OCI-LY1 (cell line): Measurements from ENCODE around the gene DTNBP1.

ENCODE experiments used
- H2AFZ ChIP-seq: fragments of 200-600 bp; sonication (generic), shearing (Covaris generic); 2 replicates; pipeline ENCODE4 v1.6.0; 2014; ENCODE audit warnings: antibody characterized with exemption, mild to moderate bottlenecking, low read length
- H3F3A ChIP-seq: fragments of 200-600 bp; sonication (generic), shearing (Covaris generic); 2 replicates; pipeline ENCODE4 v1.6.0; 2014; ENCODE audit warnings: mild to moderate bottlenecking, antibody characterized with exemption, low read length, moderate library complexity; ENCODE audit not compliant: insufficient read depth
- H3K27ac ChIP-seq: fragments of 200-600 bp; sonication (generic); 2 replicates; pipeline ENCODE4 v1.5.1; 2014; ENCODE audit warnings: low read length, mixed run types, mild to moderate bottlenecking, low read depth; ENCODE audit not compliant: poor library complexity, severe bottlenecking
- H3K27me3 ChIP-seq: fragments of 200-600 bp; sonication (generic); 2 replicates; pipeline ENCODE4 v1.6.0; 2014; ENCODE audit warnings: antibody characterized with exemption, mild to moderate bottlenecking, low read length, moderate library complexity; ENCODE audit not compliant: insufficient read depth
- H3K36me3 ChIP-seq: fragments of 200-600 bp; sonication (generic); 2 replicates; pipeline ENCODE4 v1.6.1; 2014; ENCODE audit warnings: mild to moderate bottlenecking, antibody characterized with exemption, low read length, moderate library complexity, mixed read lengths; ENCODE audit not compliant: insufficient read depth
- H3K4me1 ChIP-seq: fragments of 200-600 bp; sonication (generic); 2 replicates; pipeline ENCODE4 v1.5.1; 2014; ENCODE audit warnings: mild to moderate bottlenecking, low read length, moderate library complexity; ENCODE audit not compliant: insufficient read depth, severe bottlenecking
- H3K4me2 ChIP-seq: fragments of 200-600 bp; sonication (generic), shearing (Covaris generic); 2 replicates; pipeline ENCODE4 v1.6.1; 2014; ENCODE audit warnings: low read length
- H3K4me3 ChIP-seq: fragments of 200-600 bp; sonication (generic); 2 replicates; pipeline ENCODE4 v1.5.1; 2014; ENCODE audit warnings: low read length, low read depth, mild to moderate bottlenecking, mixed read lengths; ENCODE audit not compliant: poor library complexity, severe bottlenecking
- H3K79me2 ChIP-seq: fragments of 200-600 bp; shearing (Covaris generic); 2 replicates; pipeline ENCODE4 v1.6.1; 2016; ENCODE audit warnings: mixed run types, low read length, mixed read lengths; ENCODE audit not compliant: insufficient read depth
- H3K9ac ChIP-seq: fragments of 200-600 bp; sonication (generic), shearing (Covaris generic); 2 replicates; pipeline ENCODE4 v1.6.1; 2014; ENCODE audit warnings: mild to moderate bottlenecking, low read length, mixed read lengths
- H3K9me2 ChIP-seq: fragments of 200-600 bp; sonication (generic), shearing (Covaris generic); 2 replicates; pipeline ENCODE4 v1.6.1; 2014; ENCODE audit warnings: low read depth, mild to moderate bottlenecking, low read length, mixed read lengths
- H3K9me3 ChIP-seq: fragments of 200-600 bp; shearing (Covaris generic); 2 replicates; pipeline ENCODE4 v1.6.1; 2014; ENCODE audit warnings: low read length, mixed read lengths
- H4K20me1 ChIP-seq: fragments of 200-600 bp; sonication (generic), shearing (Covaris generic); 2 replicates; pipeline ENCODE4 v1.6.0; 2016; ENCODE audit warnings: mild to moderate bottlenecking, low read length; ENCODE audit not compliant: insufficient read depth
- EZH2 ChIP-seq: fragments of 200-600 bp; sonication (generic), shearing (Covaris generic); IDR thresholded peaks from 2 replicates; pipeline ENCODE4 v1.8.0; 2017; ENCODE audit warnings: borderline replicate concordance, mixed run types, mild to moderate bottlenecking, antibody characterized with exemption, low read length, moderate library complexity, mixed read lengths
- TF ChIP-seq, protein P1 (sequence below): fragments of 200-600 bp; sonication (generic), shearing (Covaris generic); IDR thresholded peaks from 2 replicates; pipeline ENCODE4 v1.5.1; 2017; ENCODE audit warnings: mild to moderate bottlenecking, antibody characterized with exemption, low read length, moderate library complexity, mixed read lengths

The DTNBP1 gene

DNA sequence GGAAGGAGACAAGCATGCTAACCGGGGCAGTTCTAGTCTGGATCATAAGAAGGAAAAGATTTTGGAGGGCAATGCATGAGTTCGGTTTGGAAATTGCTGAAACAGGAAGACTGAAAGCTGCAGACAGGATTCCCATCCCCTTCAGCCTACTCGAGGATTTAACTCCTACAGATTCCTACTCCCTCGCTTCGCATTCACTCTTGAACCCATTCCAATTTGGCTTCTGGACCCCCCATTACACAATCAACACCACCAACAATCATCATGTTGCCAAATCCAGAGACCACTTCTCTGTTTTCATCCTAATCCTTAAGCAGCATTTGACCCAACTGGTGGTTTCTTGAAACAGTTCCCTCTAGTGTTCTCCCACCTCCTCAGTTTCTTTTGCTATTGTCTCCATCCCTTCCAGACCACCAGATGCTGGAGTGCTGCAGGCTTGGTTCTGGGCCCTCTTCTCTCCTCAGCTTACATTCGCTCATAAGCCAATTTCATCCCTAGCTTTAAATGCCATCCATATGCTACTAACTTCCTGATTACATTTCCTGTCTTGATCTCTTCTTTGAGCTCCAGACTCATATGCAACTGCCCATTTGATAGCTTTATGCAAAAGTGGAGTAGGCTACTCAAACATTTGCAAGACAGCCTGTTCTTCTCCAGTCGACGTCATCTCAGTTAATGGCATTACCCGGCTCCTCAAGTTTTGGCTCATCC lies 66.5 kb downstream of the DTNBP1 start:
- H3F3A ChIP-seq: no peaks in the 10 kb centered on the region
- peaks cover 14% of the 10 kb centered on the region; the same call in 1 of the 2 replicates for H3K36me3 ChIP-seq
- H3K4me2 ChIP-seq: no peak overlapping the region
- no peaks in the 10 kb centered on the region for H4K20me1 ChIP-seq
- no peaks in the 10 kb centered on the region for H3K4me1 ChIP-seq
- H3K27ac ChIP-seq: no peak overlapping the region
- no peak overlapping the region for H3K4me3 ChIP-seq
- H2AFZ ChIP-seq: no peak overlapping the region
- no peaks in the 10 kb centered on the region for H3K9me2 ChIP-seq
- no peak overlapping the region for H3K9ac ChIP-seq
- no peaks in the 10 kb centered on the region for H3K27me3 ChIP-seq
- no peaks in the 10 kb centered on the region for H3K79me2 ChIP-seq
- TF ChIP-seq, protein P1, sequence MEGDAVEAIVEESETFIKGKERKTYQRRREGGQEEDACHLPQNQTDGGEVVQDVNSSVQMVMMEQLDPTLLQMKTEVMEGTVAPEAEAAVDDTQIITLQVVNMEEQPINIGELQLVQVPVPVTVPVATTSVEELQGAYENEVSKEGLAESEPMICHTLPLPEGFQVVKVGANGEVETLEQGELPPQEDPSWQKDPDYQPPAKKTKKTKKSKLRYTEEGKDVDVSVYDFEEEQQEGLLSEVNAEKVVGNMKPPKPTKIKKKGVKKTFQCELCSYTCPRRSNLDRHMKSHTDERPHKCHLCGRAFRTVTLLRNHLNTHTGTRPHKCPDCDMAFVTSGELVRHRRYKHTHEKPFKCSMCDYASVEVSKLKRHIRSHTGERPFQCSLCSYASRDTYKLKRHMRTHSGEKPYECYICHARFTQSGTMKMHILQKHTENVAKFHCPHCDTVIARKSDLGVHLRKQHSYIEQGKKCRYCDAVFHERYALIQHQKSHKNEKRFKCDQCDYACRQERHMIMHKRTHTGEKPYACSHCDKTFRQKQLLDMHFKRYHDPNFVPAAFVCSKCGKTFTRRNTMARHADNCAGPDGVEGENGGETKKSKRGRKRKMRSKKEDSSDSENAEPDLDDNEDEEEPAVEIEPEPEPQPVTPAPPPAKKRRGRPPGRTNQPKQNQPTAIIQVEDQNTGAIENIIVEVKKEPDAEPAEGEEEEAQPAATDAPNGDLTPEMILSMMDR: no peak
- no peak for TF ChIP-seq EZH2
- H3K9me3 ChIP-seq: no peaks in the 10 kb centered on the region

DNA sequence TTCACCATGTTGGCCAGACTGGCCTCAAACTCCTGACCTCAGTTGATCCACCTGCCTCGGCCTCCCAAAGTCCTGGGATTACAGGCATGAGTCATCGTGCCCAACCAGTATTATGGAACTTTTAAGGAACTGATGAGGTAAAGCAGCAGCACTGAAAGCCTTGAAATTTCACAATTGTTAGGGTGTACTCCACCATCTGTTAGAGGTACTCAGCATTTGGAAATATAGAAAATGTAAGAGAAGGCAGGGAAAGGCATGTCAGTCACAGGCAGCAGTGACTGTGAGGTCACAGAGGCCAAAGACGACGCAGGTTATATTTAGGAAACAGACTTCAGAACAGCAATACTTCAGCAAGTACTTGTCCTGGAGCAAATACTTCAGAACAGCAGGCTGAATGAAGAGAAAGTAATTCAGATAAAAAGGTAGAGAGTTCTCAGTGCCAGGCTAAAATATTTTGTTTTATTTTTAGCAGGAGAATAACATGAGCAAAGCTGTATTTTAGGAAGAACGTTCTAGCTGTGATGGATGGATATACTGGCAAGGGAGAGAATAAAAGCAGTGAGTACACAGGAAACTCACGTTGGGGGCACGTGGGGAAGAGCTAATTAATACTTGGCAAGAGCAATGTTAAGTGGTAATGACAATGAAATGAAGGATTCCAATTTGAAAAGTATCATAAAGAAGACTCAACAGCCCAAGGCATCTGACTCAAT lies 67.2 kb downstream of the DTNBP1 start:
- Histone ChIP-seq H3K4me3 (no peak overlapping the region), H3K9ac (no peak overlapping the region), H3F3A (no peaks in the 10 kb centered on the region), H2AFZ (no peak overlapping the region), H3K27ac (no peak overlapping the region), H3K9me2 (no peaks in the 10 kb centered on the region), H3K4me2 (no peak overlapping the region), H3K36me3 (peaks cover 14% of the 10 kb centered on the region; the same call in 1 of the 2 replicates), H4K20me1 (no peaks in the 10 kb centered on the region), H3K79me2 (no peaks in the 10 kb centered on the region), H3K4me1 (no peaks in the 10 kb centered on the region), H3K27me3 (no peaks in the 10 kb centered on the region), H3K9me3 (no peaks in the 10 kb centered on the region)
- TF ChIP-seq, protein P1: no peak
- TF ChIP-seq EZH2: no peak

DNA sequence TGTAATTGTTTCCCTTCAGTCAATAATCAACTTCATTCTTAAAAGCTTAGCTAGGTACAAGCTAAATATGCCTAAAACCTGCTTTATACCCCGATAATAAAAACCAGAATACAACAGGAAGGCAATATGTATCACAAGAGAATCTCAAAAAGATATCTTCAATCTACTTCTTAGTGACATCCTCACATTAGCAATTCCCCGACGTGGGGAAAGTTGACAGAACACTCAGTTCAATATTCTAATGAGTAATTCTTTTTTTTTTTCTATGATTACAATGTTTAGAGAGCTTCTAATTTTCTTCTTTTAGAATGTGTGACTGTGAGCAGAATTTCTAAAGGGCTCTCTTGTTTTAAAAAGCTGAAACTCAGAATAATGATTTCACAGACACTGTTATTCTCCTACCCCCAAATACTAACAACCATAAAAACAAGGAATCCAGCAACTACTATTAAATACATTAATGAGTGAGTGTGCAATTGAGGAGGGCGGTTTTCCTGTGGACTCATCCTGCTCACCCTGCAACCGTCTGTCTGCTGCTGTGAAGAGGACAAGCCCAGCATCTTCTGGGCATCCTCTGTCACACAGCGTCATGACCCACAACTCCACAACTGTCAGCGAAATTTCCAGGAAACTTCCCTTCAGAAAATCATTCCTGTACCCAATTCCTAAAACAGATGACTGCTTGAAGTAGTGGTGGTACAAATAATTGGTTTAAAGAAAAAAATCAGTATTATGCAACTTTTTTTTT lies 68.1 kb downstream of the DTNBP1 start:
- Histone ChIP-seq H3K79me2 (no peaks in the 10 kb centered on the region), H3K9me3 (no peaks in the 10 kb centered on the region), H3K4me3 (no peak overlapping the region), H2AFZ (no peak overlapping the region), H3K4me1 (no peaks in the 10 kb centered on the region), H3K36me3 (peaks cover 10% of the 10 kb centered on the region; the same call in 1 of the 2 replicates), H3K4me2 (no peak overlapping the region), H3K27me3 (no peaks in the 10 kb centered on the region), H3K9me2 (no peaks in the 10 kb centered on the region), H3K27ac (no peak overlapping the region), H3F3A (no peaks in the 10 kb centered on the region), H4K20me1 (no peaks in the 10 kb centered on the region), H3K9ac (no peak overlapping the region)
- TF ChIP-seq, protein P1: no peak
- TF ChIP-seq EZH2: no peak
